CD4-positive, alpha-beta T cell (primary cell): ENCODE data around the gene MT1HL1. TPM values are rescaled to one million over a fixed set of nuclear protein-coding genes. Genes with fewer than 3 reads are reported as not detected.

Source experiments
- ATAC-seq: fragments of 200-7000 bp; cut with Tn5 transposase; one replicate; pipeline ENCODE4 v1.10.0; 2022; ENCODE audit warnings: mild to moderate bottlenecking; ENCODE audit not compliant: poor library complexity
- CTCF ChIA-PET: fragments of 350-600 bp; sonication (Branson Sonifier 250); formaldehyde crosslinking; loops from one replicate; lab custom pipeline; 2021; ENCODE audit warnings: antibody characterized with exemption, inconsistent platforms; lab: Charles Lee
- POLR2A ChIA-PET: fragments of 350-600 bp; sonication (Branson Sonifier 250); formaldehyde crosslinking; loops from one replicate; lab custom pipeline; 2021; ENCODE audit warnings: antibody characterized with exemption, inconsistent platforms; lab: Charles Lee
- DNase-seq, 14 experiments: peaks; one replicate each; pipeline ENCODE4 v3.0.0-alpha.2; 2013 to 2020; ENCODE audit warnings: mixed read lengths in 2 of 14
- H3K27ac ChIP-seq, 2 donors: one replicate each; pipeline versions ENCODE4 v1.5.1 to v1.7.0; 2013; ENCODE audit warnings: low read length in 2 of 2, low read depth in 1 of 2, mild to moderate bottlenecking in 1 of 2
- H3K27me3 ChIP-seq, 2 experiments: 1 replicate in 1 of 2; 2 replicates in 1 of 2; pipeline versions ENCODE4 v1.6.1 to v1.7.0; 2013; ENCODE audit warnings: low read length in 2 of 2, control low read depth in 1 of 2, mild to moderate bottlenecking in 1 of 2, moderate library complexity in 1 of 2; ENCODE audit not compliant: insufficient read depth in 2 of 2, control insufficient read depth in 1 of 2
- H3K36me3 ChIP-seq: one replicate; pipeline ENCODE4 v1.6.1; 2013; ENCODE audit warnings: low read length, control low read depth; ENCODE audit not compliant: insufficient read depth
- H3K4me1 ChIP-seq: one replicate; pipeline ENCODE4 v1.6.1; 2013; ENCODE audit warnings: low read length, control low read depth; ENCODE audit not compliant: insufficient read depth
- H3K4me3 ChIP-seq: one replicate; pipeline ENCODE4 v1.5.1; 2013; ENCODE audit warnings: mild to moderate bottlenecking, low read length, moderate library complexity
- H3K9me3 ChIP-seq, 2 experiments: 1 replicate in 1 of 2; 2 replicates in 1 of 2; pipeline versions ENCODE4 v1.6.1 to v1.7.0; 2013; ENCODE audit warnings: low read length in 2 of 2, mild to moderate bottlenecking in 2 of 2, control low read depth in 1 of 2, moderate library complexity in 1 of 2; ENCODE audit not compliant: control insufficient read depth in 1 of 2, insufficient read depth in 1 of 2
- H3K27ac Mint-ChIP-seq: one replicate; pipeline ENCODE4 v1.8.0; 2020; ENCODE audit warnings: mixed read lengths
- H3K27me3 Mint-ChIP-seq: one replicate; pipeline ENCODE4 v1.8.0; 2021; ENCODE audit warnings: mixed read lengths
- H3K36me3 Mint-ChIP-seq: one replicate; pipeline ENCODE4 v1.8.0; 2021; ENCODE audit warnings: low read depth, mixed read lengths
- H3K4me1 Mint-ChIP-seq: one replicate; pipeline ENCODE4 v1.8.0; 2021; ENCODE audit warnings: low read depth, mixed read lengths
- H3K4me3 Mint-ChIP-seq: one replicate; pipeline ENCODE4 v1.8.0; 2020; ENCODE audit warnings: mild to moderate bottlenecking, mixed read lengths
- H3K9me3 Mint-ChIP-seq: one replicate; pipeline ENCODE4 v1.8.0; 2020; ENCODE audit warnings: mixed read lengths
- CTCF ChIP-seq: fragments of 200-600 bp; IDR thresholded peaks from one replicate; pipeline ENCODE4 v1.8.0; 2022; ENCODE audit warnings: antibody characterized with exemption, mild to moderate bottlenecking
- intact Hi-C, 2 experiments: fragments of 100-400 bp; cut with DNase I in 1 of 2; cut with micrococcal nuclease in 1 of 2; formaldehyde crosslinking; loops; one replicate each; pipeline versions ENCODE4 v1.15.1 to v1.9.0; 2023 to 2025; cut with DNase I, micrococcal nuclease
- total RNA-seq, 174 experiments: library from RNA in 2 of 174; stranded (reverse) in 2 of 174; gene quantifications; one replicate each; pipeline ENCODE4 v1.2.3 and lab custom pipeline; 2021 to 2026

Gene MT1HL1
- total RNA-seq, 2 experiments from 2014 or later, result not detected

DNA sequence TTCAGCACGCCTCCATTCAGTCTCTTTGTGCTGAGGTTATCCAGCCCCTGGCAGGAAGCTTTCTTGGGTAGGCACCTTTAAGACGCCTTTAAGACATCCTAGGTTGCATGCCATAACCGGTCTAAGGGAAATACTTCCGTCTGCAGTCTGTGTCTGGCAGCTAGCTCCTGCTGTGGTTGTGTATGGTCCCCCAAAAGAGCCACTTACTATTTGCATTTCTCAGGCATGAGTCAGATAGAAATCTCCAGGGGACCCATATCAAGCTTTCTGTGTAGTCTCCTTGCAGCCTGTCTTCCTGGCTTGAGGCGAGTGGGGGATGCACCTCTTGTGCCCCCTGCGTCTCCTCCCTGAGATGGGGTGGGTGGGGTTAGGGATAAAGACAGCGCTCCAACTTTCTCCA lies 27.8 kb upstream of the MT1HL1 start:
- H3K27ac Mint-ChIP-seq, result no peak overlapping the region
- no peaks in the 10 kb centered on the region for H3K4me1 Mint-ChIP-seq
- Histone ChIP-seq H3K27me3 (peaks cover 0 to 7% of the 10 kb centered on the region in 2 experiments), H3K4me1 (no peaks in the 10 kb centered on the region), H3K9me3 (no peaks in the 10 kb centered on the region), H3K36me3 (no peaks in the 10 kb centered on the region), H3K4me3 (no peak overlapping the region), H3K27ac (no peak overlapping the region)
- peaks cover 36% of the 10 kb centered on the region for H3K27me3 Mint-ChIP-seq
- ChIA-PET CTCF (no interaction called here), POLR2A (no interaction called here)
- H3K9me3 Mint-ChIP-seq, result no peaks in the 10 kb centered on the region
- DNase-seq, result no peak
- no peak for TF ChIP-seq CTCF
- no peak for ATAC-seq
- H3K4me3 Mint-ChIP-seq, result no peak overlapping the region
- intact Hi-C loops, result no loop called here
- no peaks in the 10 kb centered on the region for H3K36me3 Mint-ChIP-seq

- Histone ChIP-seq H3K4me3 (no peak overlapping the region), H3K4me1 (no peaks in the 10 kb centered on the region), H3K27ac (no peak overlapping the region), H3K27me3 (peaks cover 0 to 5% of the 10 kb centered on the region in 2 experiments), H3K36me3 (no peaks in the 10 kb centered on the region), H3K9me3 (no peaks in the 10 kb centered on the region)
- DNase-seq (no peak), ATAC-seq (no peak)
- Mint-ChIP-seq H3K36me3 (no peaks in the 10 kb centered on the region), H3K4me3 (no peak overlapping the region), H3K27ac (no peak overlapping the region), H3K27me3 (peaks cover 36% of the 10 kb centered on the region), H3K9me3 (no peaks in the 10 kb centered on the region), H3K4me1 (no peaks in the 10 kb centered on the region)
- ChIA-PET POLR2A (no interaction called here), CTCF (no interaction called here)
- TF ChIP-seq CTCF, result no peak
- intact Hi-C loops, result no loop called here
Measured at GRCh38 chr1:237031480-237031879, 27.2 kb upstream of the MT1HL1 start.

DNA sequence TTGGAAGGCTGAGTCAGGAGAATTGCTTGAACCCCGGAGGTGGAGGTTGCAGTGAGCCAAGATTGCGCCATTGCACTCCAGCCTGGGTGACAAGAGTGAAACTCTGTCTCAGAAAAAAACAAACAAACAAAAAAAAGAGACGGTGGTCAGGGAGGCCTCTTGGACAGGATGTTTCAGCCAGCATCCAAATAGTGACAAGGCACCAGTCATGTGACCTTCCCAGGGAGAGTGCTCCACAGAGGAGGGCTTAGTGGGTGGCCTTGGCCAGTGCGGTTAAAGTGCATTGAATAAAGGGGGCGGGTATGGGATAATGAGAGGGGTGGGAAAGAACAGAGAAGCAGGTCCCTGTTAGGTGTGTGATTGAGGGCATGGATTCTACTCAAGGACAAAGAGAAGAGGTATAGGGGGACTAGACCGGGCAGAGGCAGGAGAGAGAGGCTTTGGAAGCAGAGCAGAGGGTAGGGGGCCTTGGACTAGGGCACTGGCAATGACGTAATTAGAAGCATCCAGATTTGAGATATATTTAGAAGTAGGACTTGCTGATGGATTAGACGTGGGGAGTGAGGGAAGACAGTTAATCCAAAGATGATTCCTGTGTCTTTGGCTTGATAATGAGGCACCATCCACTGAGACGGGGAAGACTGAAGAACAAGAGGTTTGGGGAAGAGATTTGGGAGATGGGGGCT lies 25.8 kb upstream of the MT1HL1 start:
- no peaks in the 10 kb centered on the region for H3K4me1 ChIP-seq
- DNase-seq, result no peak
- no peak for ATAC-seq
- H3K27me3 ChIP-seq, result peaks cover 0 to 5% of the 10 kb centered on the region in 2 experiments
- no peaks in the 10 kb centered on the region for H3K9me3 ChIP-seq
- intact Hi-C loops, result no loop called here
- ChIA-PET POLR2A (no interaction called here), CTCF (no interaction called here)
- Mint-ChIP-seq H3K36me3 (no peaks in the 10 kb centered on the region), H3K27me3 (peaks cover 36% of the 10 kb centered on the region), H3K4me1 (no peaks in the 10 kb centered on the region), H3K27ac (no peak overlapping the region), H3K9me3 (no peaks in the 10 kb centered on the region), H3K4me3 (no peak overlapping the region)
- H3K27ac ChIP-seq, result no peak overlapping the region
- no peak for TF ChIP-seq CTCF
- no peaks in the 10 kb centered on the region for H3K36me3 ChIP-seq
- no peak overlapping the region for H3K4me3 ChIP-seq
